Prostate gland (tissue), 2 donors: ENCODE results near the gene RYR3. TPM values are rescaled to one million over a fixed set of nuclear protein-coding genes. Genes with fewer than 3 reads are reported as not detected.

ENCODE experiments used
- DNase-seq: peaks from one replicate; pipeline ENCODE4 v3.0.0-alpha.2; 2019; ENCODE audit warnings: low spot score
- H3K27ac ChIP-seq, 2 donors: fragments of 200-600 bp; sonication (generic); 2 replicates each; pipeline ENCODE4 v1.5.1; 2017 to 2019
- H3K27me3 ChIP-seq: fragments of 200-600 bp; sonication (generic); replicated peaks from 2 replicates; pipeline ENCODE4 v1.5.1; 2019; ENCODE audit not compliant: insufficient read depth
- H3K36me3 ChIP-seq, 2 donors: fragments of 200-600 bp; sonication (generic); 1 replicate in 1 of 2; 2 replicates in 1 of 2; pipeline versions ENCODE4 v1.5.1 to v1.8.1; 2017 to 2019
- H3K4me1 ChIP-seq: fragments of 200-600 bp; sonication (generic); replicated peaks from 2 replicates; pipeline ENCODE4 v1.5.1; 2019
- H3K4me3 ChIP-seq, 2 donors: fragments of 200-600 bp; sonication (generic); 2 replicates each; pipeline ENCODE4 v1.5.1; 2017 to 2019
- H3K9me3 ChIP-seq: fragments of 200-600 bp; sonication (generic); 2 replicates; pipeline ENCODE4 v1.5.1; 2017
- CTCF ChIP-seq, 4 experiments: fragments of 200-600 bp in 2 of 4; fragments of 450-650 bp in 2 of 4; sonication (generic) in 2 of 4; IDR thresholded peaks; 1 replicate in 3 of 4; 2 replicates in 1 of 4; pipeline ENCODE4 v1.5.1; 2016 to 2019; ENCODE audit warnings: antibody characterized with exemption in 4 of 4, mild to moderate bottlenecking in 2 of 4, moderate library complexity in 2 of 4
- POLR2A ChIP-seq: fragments of 450-650 bp; IDR thresholded peaks from one replicate; pipeline ENCODE4 v1.6.1; 2016; ENCODE audit warnings: antibody characterized with exemption, mild to moderate bottlenecking
- POLR2AphosphoS5 ChIP-seq: sonication (generic); formaldehyde crosslinking; IDR thresholded peaks from one replicate; pipeline ENCODE4 v1.6.1; 2017; ENCODE audit warnings: antibody characterized with exemption
- WGBS: methylation state at CpG from one replicate; pipeline ENCODE4 v1.1.5; 2018; 5-methylcytosine and 5-hydroxymethylcytosine counted together
- intact Hi-C: fragments of 100-400 bp; cut with DNase I; formaldehyde crosslinking; loops from one replicate; pipeline ENCODE4 v1.14.2; 2022
- small RNA-seq, 2 donors: library from RNA; depleted of rRNA; stranded (forward); fragments of <200 nt; gene quantifications; one replicate each; pipeline ENCODE3, GENCODE V24; 2016
- total RNA-seq, 2 donors: library from RNA; depleted of rRNA; stranded (reverse); fragments of >200 nt; gene quantifications; one replicate each; pipeline ENCODE4 v1.1.0, GENCODE V29; 2016

The RYR3 gene
- total RNA-seq, 2 donors from 2014 or later = 0.41 to 2.3 TPM

- no peaks in the 10 kb centered on the region for H3K27me3 ChIP-seq
- no peaks in the 10 kb centered on the region for H3K4me1 ChIP-seq
- TF ChIP-seq CTCF (IDR thresholded peaks at IDR 0.05) (no peak), POLR2AphosphoS5 (no peak), POLR2A (no peak)
- H3K36me3 ChIP-seq = no peaks in the 10 kb centered on the region
- H3K27ac ChIP-seq = no peak overlapping the region
- H3K4me3 ChIP-seq = no peak overlapping the region
- intact Hi-C loops = no loop called here
- no peak for DNase-seq
- no peaks in the 10 kb centered on the region for H3K9me3 ChIP-seq
Measured at GRCh38 chr15:33912326-33912725, 601.6 kb downstream of the RYR3 start.

GRCh38 chr15:33913459-33913858 lies 602.7 kb downstream of the RYR3 start:
- TF ChIP-seq CTCF (IDR thresholded peaks at IDR 0.05) = no peak
- TF ChIP-seq POLR2A = no peak
- TF ChIP-seq POLR2AphosphoS5 = no peak
- intact Hi-C loops = no loop called here
- 97% methylated on average over 1 of the region's 1 CpG for WGBS

More at GRCh38 chr15:33913459-33913858, 602.7 kb downstream of the RYR3 start:
- H3K36me3 ChIP-seq = no peaks in the 10 kb centered on the region
- H3K27me3 ChIP-seq = no peaks in the 10 kb centered on the region
- no peaks in the 10 kb centered on the region for H3K4me1 ChIP-seq
- no peak overlapping the region for H3K27ac ChIP-seq
- DNase-seq = no peak
- H3K4me3 ChIP-seq = no peak overlapping the region
- no peaks in the 10 kb centered on the region for H3K9me3 ChIP-seq

Small RNAs within 50 kb of the gene (small RNA-seq; reads per million reads assigned to genes)
- gene RF00019 = 0 reads per million in 2 donors

Other genes starting within 250 kb of the RYR3 start
- gene FMN1, start 116.3 kb upstream of the RYR3 start, total RNA-seq = 10 to 100 TPM in 1 of 2 donors, 1 to 10 TPM in 1; 7.1 to 32.5 TPM